NB4 (cell line): ENCODE measurements around the gene TXNDC2.

Experiments
- CTCF ChIP-seq: IDR thresholded peaks from one replicate; pipeline ENCODE4 v1.5.1; 2012; ENCODE audit warnings: low read depth, low read length
- POLR2A ChIP-seq: IDR thresholded peaks from 2 replicates; pipeline ENCODE4 v1.6.1; 2011; ENCODE audit warnings: mild to moderate bottlenecking; ENCODE audit not compliant: insufficient read length; ENCODE audit errors: extremely low read depth

GRCh38 chr18:9887992-9888391, 2.2 kb downstream of the TXNDC2 start:
- TF ChIP-seq CTCF (no peak), POLR2A (no peak)
